ENCODE results near the gene COBLL1.
"Not testable (repeated sequence)": the region's sequence is repeated elsewhere in the genome, so short reads cannot be mapped to it uniquely, and the experiment has no call there.

The COBLL1 gene

DNA sequence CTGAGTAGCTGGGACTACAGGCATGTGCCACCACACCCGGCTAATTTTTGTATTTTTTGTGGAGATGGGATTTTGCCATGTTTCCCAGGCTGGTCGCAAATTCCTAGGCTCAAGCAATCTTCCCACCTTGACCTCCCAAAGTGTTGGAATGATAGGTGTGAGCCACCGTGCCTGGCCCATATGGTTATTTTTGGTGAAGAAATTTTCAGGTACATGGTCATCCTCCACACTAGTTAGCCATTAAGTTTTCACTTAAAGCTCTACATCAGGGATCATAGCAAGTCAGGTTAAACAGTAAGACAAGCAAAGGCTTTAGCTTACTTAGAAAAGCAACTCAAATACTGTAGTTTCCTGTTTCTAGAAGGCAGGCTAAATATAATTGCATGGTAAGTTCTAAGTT lies 116.1 kb downstream of the COBLL1 start:
- DNase-seq (ENCODE audit: extremely low spot score, insufficient read length, low read depth) (no peak), FAIRE-seq (no peak)

DNA sequence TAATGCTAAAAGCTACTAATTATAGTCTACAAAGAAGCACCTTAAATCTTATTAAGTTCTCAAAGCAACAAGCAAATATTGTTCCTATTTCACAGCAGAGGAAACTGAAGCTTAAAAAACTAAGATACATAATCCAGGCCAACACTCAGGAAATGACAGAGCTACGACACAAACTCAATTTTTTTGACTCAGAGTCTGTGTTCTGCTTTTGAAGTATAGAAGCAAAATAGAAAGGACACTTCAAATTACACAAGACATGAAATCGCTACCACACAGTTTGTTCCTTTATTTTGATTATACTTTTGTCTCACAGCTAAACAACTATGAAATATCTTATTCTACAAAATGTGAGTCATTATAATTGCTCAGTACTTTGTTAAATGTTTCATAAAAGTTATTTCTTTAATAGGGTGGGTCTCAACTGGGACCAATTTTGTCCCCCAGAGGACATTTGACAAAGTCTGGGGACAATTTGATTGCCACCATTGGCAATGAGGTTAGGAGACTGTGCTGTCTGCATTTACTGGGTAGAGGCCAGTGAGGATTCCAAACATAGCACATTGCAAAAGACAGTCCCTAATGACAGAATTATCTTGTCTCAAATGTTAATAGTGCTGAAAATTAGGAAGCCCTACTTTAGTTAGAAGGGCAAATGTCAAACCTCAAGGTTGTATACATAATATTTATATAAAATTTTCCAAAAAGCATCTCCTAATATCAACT lies 118.8 kb downstream of the COBLL1 start:
- no peak for FAIRE-seq
- DNase-seq (ENCODE audit: extremely low spot score, insufficient read length, low read depth): no peak

DNA sequence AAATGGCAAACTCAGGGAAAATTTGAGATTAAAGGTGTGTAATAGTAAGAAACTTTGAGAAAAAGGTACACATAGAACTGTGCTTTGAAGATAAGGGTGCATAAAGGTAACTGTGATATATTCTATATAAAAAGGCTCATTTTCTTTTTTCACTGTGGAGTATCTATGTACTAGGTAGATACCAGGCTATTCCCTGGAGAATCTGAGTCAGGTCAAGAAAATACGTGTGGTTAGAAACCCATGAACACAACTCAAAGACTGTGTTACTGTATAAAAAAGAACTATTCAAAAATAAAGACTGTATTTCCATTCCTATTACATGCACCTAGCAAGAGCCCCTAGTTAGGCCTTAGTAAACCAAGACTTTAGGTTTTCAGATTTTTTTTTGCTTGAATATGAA lies 120.2 kb downstream of the COBLL1 start:
- no peak for FAIRE-seq

GRCh38 chr2:164719996-164720941 lies 121.4 kb downstream of the COBLL1 start:
- DNase-seq (ENCODE audit: extremely low spot score, insufficient read length, low read depth) (no peak), FAIRE-seq (no peak)

More for the DNA sequence above, 120.2 kb downstream of the COBLL1 start:
- no peak for DNase-seq (ENCODE audit: extremely low spot score, insufficient read length, low read depth)

GRCh38 chr2:164717000-164717803 lies 124.4 kb downstream of the COBLL1 start:
- DNase-seq (ENCODE audit: extremely low spot score, insufficient read length, low read depth) (no peak), FAIRE-seq (peak; percentile 66)

- FAIRE-seq: no peak
- no peak for DNase-seq (ENCODE audit: extremely low spot score, insufficient read length, low read depth)
Measured at GRCh38 chr2:164714471-164714870, 127.2 kb downstream of the COBLL1 start.

- FAIRE-seq: peak; percentile 44
- no peak for DNase-seq (ENCODE audit: extremely low spot score, insufficient read length, low read depth)
Measured at GRCh38 chr2:164711766-164712138, 129.9 kb downstream of the COBLL1 start.

DNA sequence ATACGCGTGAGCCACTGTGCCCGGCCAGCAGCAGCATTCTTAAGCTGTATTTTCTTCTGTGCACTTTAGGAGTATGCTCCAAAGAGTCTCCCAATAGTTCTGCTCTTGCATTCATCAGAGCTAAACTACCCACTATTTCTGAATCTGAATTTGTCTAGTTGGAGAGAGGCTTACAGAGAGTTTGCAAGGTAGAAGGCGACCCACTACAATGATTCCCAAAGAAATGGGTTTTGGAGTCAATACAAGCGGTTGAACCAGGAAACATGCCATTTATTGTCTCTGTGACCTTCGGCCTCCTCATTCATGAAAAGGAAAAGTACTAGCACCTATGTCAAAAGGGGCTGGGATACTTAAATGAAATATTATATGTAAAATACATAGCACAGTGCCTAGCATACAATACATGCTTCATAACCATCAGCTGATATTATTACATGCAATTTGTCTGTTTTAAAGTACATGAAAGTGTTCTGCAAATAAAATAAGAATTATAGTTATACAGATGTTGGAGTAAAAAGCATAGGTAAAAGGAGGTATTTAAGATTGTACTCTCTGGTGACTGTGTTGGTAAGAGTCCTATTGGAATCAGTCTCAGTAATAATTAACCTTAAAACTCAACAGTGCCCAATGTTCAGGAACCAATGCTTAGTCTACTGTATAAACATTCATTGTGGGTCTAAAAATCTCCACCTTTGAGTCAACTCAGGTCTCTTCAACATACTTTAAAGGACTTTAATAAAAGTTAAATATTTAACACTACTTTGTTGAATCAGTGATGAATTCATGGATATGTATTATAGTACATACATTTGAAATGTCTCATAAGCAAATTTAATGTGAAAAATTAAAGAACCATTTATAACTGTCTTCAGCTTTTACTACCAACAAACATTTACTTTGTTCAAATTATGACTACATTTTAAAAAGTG lies 130.5 kb downstream of the COBLL1 start:
- no peak for DNase-seq (ENCODE audit: extremely low spot score, insufficient read length, low read depth)
- no peak for FAIRE-seq

GRCh38 chr2:164710252-164710836 lies 131.3 kb downstream of the COBLL1 start:
- not testable (repeated sequence) for FAIRE-seq; DNase-seq (ENCODE audit: extremely low spot score, insufficient read length, low read depth)

- FAIRE-seq (no peak), DNase-seq (ENCODE audit: extremely low spot score, insufficient read length, low read depth) (no peak)
Measured at GRCh38 chr2:164706522-164706921, 135.1 kb downstream of the COBLL1 start.

GRCh38 chr2:164705412-164706167 lies 136.0 kb downstream of the COBLL1 start:
- no peak for FAIRE-seq
- no peak for DNase-seq (ENCODE audit: extremely low spot score, insufficient read length, low read depth)

DNA sequence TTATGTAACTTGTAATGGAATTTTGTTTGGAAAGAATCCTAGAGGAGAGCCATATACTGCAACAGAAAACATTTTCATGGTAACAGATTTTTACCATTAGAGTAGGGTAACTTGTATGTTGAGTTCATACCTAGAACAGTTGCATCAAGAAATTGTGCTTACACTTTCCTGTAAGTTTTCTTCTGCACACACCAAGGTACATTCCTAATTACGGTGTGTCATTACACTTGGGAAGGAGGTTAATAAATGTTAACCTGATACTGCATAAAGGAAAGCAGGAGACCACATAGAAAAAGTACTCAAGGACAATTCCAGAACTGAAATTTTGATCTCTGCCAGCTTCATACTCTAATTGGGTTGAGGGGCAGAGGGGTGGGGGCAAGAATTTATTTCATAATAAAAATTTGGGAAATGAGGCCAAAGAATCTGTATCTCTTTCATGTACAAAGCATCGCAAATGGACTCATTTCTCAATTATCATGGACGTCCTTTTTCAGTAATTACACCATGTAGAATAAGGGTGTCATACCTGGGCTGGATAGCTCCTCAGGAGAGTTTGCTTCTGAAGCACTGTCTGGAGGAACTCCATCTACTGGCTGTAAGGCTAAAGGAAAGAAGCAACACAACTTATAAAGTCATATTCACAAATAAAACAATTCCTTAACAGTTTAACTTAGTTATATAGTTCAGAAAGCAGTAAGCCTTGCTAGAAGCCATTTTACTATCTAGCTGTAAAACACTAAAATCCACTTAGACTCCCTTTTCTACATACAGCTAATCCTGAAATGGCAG lies 137.5 kb downstream of the COBLL1 start:
- DNase-seq (ENCODE audit: extremely low spot score, insufficient read length, low read depth) (no peak), FAIRE-seq (no peak)

DNA sequence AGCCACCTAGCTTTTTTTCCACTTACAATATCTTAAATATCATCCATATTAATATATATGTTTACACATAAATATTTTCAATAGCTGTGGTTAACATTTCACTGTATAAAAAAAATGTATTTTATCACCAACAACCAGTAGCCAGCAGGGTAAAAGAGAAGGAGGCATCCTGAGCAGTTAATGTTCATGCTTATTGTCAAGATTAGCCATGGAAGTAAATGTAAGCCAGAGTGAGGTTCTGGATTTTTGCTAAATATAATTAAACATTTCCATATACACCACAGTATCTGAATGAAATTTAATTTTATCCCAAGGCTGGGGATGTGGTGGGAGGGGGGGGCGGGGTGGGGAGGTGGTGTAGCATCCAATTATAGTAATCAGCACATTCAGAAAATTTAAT lies 140.1 kb downstream of the COBLL1 start:
- FAIRE-seq: no peak
- DNase-seq (ENCODE audit: extremely low spot score, insufficient read length, low read depth): no peak

DNA sequence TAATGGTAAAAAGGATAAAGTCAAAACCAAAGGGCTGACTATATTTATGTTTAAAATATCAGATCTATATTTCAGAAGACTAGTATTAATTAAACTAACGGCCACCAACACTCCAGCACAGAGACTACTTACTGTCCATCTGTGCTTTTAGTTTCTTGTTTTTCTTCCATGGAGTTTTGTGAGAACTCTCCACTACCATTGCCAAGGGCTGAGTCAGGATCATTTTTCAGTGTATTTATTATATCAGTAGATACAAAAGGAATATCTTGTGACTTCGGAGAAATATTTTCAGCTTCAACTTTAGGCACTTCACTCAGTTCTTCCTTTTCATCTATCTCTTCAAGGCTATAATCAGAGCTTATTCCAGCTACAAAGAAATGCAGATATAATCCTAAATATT lies 141.2 kb downstream of the COBLL1 start:
- DNase-seq (ENCODE audit: extremely low spot score, insufficient read length, low read depth): no peak

GRCh38 chr2:164697688-164698461 lies 143.7 kb downstream of the COBLL1 start:
- FAIRE-seq: peak; percentile 21
- DNase-seq (ENCODE audit: extremely low spot score, insufficient read length, low read depth): no peak

More for the DNA sequence above, 141.2 kb downstream of the COBLL1 start:
- no peak for FAIRE-seq

GRCh38 chr2:164696634-164697033 lies 145.0 kb downstream of the COBLL1 start:
- FAIRE-seq (no peak), DNase-seq (ENCODE audit: extremely low spot score, insufficient read length, low read depth) (no peak)

DNA sequence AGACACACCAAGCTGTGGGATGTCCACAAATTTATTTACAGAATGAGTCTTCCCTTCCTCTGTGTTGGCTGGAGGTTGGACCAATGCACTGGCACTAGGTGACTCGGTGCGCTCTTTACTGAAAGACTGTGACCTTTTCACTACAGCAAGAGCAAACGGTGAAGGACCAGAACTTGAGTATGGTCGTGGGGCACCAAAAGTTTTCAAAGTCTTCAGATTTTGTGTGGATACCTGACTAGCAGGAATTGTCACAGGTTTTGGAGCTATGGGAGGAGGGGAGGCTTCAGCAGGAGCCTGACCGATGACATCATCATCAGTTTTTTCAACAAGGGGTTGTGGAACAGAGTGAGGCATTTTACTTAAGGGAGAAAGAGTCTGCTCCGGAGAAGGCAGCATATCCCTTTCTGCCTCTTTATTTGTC lies 147.3 kb downstream of the COBLL1 start:
- FAIRE-seq (no peak), DNase-seq (ENCODE audit: extremely low spot score, insufficient read length, low read depth) (no peak)

Measured in GM18507 (cell line).